Large intestine (tissue), 3 donors: Measurements from ENCODE around the gene ZNF28. TPM values are rescaled to one million over a fixed set of nuclear protein-coding genes. Genes with fewer than 3 reads are reported as not detected.
"Not testable (repeated sequence)": the region's sequence is repeated elsewhere in the genome, so short reads cannot be mapped to it uniquely, and the experiment has no call there.

Experiments
- DNase-seq, 2 donors: peaks; one replicate each; pipeline versions ENCODE4 v3.0.0 to v3.0.0-alpha.2; 2013
- H3K27ac ChIP-seq: one replicate; pipeline ENCODE4 v1.5.1; 2013; ENCODE audit warnings: low read length
- H3K27me3 ChIP-seq: 2 replicates; pipeline ENCODE4 v1.6.1; 2013; ENCODE audit warnings: low read length; ENCODE audit not compliant: control insufficient read depth, insufficient read depth
- H3K36me3 ChIP-seq: 2 replicates; pipeline ENCODE4 v1.6.1; 2013; ENCODE audit warnings: low read length; ENCODE audit not compliant: control insufficient read depth, insufficient read depth
- H3K4me1 ChIP-seq: one replicate; pipeline ENCODE4 v1.6.1; 2013; ENCODE audit warnings: low read length; ENCODE audit not compliant: control insufficient read depth, insufficient read depth
- H3K4me3 ChIP-seq: one replicate; pipeline ENCODE4 v1.5.1; 2013; ENCODE audit warnings: low read length
- H3K9me3 ChIP-seq: one replicate; pipeline ENCODE4 v1.6.1; 2013; ENCODE audit warnings: mild to moderate bottlenecking, low read depth, low read length, moderate library complexity; ENCODE audit not compliant: control insufficient read depth
- WGBS: methylation state at CpG from one replicate; pipeline ENCODE4 v1.1.5; 2013; ENCODE audit warnings: low lambda C conversion rate; ENCODE audit not compliant: insufficient coverage; 5-methylcytosine and 5-hydroxymethylcytosine counted together
- polyA plus RNA-seq: library from polyadenylated mRNA; unstranded; fragments of 120-200 nt; gene quantifications from one replicate; pipeline ENCODE4 v1.2.1, GENCODE V29; 2013

ZNF28 gene
- polyA plus RNA-seq, 1 donor, result 20.6 TPM

- 100% methylated on average over 2 of the region's 7 CpGs for WGBS
- not testable (repeated sequence) for H3K9me3 ChIP-seq
Measured at GRCh38 chr19:52829866-52830265, 8.4 kb upstream of the ZNF28 start.

GRCh38 chr19:52825765-52826164, 4.3 kb upstream of the ZNF28 start:
- H3K27me3 ChIP-seq, result no peaks in the 10 kb centered on the region
- no peaks in the 10 kb centered on the region for H3K36me3 ChIP-seq
- peaks cover 3% of the 10 kb centered on the region for H3K9me3 ChIP-seq
- no peak for DNase-seq
- no CpG with 5 or more reads among the region's 5 CpGs for WGBS
- no peak overlapping the region for H3K27ac ChIP-seq
- no peaks in the 10 kb centered on the region for H3K4me1 ChIP-seq
- H3K4me3 ChIP-seq, result no peak overlapping the region

More at GRCh38 chr19:52829866-52830265, 8.4 kb upstream of the ZNF28 start:
- not testable (repeated sequence) for H3K27ac ChIP-seq, DNase-seq, H3K36me3 ChIP-seq, H3K4me3 ChIP-seq, H3K4me1 ChIP-seq, H3K27me3 ChIP-seq

DNA sequence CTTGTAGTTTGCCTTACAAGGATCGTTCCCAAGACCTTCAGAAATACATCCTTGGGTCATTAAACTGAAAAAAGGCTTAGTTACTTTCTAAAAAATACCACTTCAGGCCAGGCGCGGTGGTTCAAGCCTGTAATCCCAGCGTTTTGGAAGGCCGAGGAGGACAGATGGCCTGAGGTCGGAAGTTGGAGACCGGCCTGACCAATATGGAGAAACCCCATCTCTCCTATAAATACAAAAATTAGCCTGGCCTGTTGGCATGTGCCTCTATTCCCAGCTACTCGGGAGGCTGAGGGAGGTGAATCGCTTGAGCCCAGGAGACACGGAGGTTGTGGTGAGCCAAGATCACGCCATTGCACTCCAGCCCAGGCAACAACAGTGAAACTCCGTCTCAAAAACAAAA, 2.2 kb upstream of the ZNF28 start:
- DNase-seq, result no peak
- 100% methylated on average over 1 of the region's 12 CpGs for WGBS

GRCh38 chr19:52820472-52821203, 795 bp downstream of the ZNF28 start:
- DNase-seq, result peak; percentile 2 to 50
- peak overlapping the region; percentile 77 for H3K4me3 ChIP-seq
- H3K4me1 ChIP-seq, H3K27me3 ChIP-seq: not testable (repeated sequence)
- H3K9me3 ChIP-seq, result peaks cover 10% of the 10 kb centered on the region
- H3K36me3 ChIP-seq, result peaks cover 18% of the 10 kb centered on the region
- peak overlapping the region; percentile 62 for H3K27ac ChIP-seq
- 0% methylated on average over 1 of the region's 19 CpGs for WGBS

More for the DNA sequence above, 2.2 kb upstream of the ZNF28 start:
- no peaks in the 10 kb centered on the region for H3K27me3 ChIP-seq
- H3K36me3 ChIP-seq, result no peaks in the 10 kb centered on the region
- no peak overlapping the region for H3K4me3 ChIP-seq
- H3K4me1 ChIP-seq, result no peaks in the 10 kb centered on the region
- H3K9me3 ChIP-seq, result peaks cover 3% of the 10 kb centered on the region
- no peak overlapping the region for H3K27ac ChIP-seq

- H3K27me3 ChIP-seq, result no peaks in the 10 kb centered on the region
- H3K4me3 ChIP-seq, result no peak overlapping the region
- H3K9me3 ChIP-seq, result peaks cover 41% of the 10 kb centered on the region
- peaks cover 40% of the 10 kb centered on the region for H3K36me3 ChIP-seq
- H3K27ac ChIP-seq, result no peak overlapping the region
- 93% methylated on average over 2 of the region's 32 CpGs for WGBS
- DNase-seq, result no peak
- no peaks in the 10 kb centered on the region for H3K4me1 ChIP-seq
Measured at GRCh38 chr19:52809801-52810200, 11.6 kb downstream of the ZNF28 start.

DNA sequence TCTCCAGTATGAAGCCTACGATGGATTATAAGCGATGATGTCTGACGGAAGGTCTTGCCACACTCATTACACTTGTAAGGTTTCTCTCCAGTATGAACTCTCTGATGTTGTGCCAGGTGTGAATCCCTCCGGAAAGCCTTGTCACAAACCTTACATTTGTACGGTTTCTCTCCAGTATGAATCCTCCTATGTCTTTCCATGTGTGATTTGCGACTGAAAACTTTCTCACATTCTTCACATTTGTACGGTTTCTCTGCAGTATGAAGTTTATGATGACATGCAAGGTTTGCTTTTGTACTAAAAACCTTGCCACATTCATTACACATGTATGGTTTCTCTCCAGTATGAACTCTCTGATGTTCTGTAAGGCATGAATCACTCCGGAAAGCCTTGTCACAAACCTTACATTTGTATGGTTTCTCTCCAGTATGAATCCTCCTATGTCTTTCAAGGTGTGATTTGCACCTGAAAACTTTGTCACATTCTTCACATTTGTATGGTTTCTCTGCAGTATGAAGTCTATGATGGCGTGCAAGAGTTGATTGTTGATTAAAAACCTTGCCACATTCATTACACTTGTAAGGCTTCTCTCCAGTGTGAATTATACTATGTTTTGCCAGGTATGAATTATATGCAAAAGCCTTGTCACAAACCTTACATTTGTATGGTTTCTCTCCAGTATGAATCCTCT, 21.3 kb downstream of the ZNF28 start:
- H3K4me3 ChIP-seq, DNase-seq, H3K27me3 ChIP-seq, H3K4me1 ChIP-seq, H3K27ac ChIP-seq: not testable (repeated sequence)
- WGBS, result no CpG with 5 or more reads among the region's 9 CpGs
- Histone ChIP-seq H3K9me3 (peaks cover 40% of the 10 kb centered on the region), H3K36me3 (peaks cover 39% of the 10 kb centered on the region)

DNA sequence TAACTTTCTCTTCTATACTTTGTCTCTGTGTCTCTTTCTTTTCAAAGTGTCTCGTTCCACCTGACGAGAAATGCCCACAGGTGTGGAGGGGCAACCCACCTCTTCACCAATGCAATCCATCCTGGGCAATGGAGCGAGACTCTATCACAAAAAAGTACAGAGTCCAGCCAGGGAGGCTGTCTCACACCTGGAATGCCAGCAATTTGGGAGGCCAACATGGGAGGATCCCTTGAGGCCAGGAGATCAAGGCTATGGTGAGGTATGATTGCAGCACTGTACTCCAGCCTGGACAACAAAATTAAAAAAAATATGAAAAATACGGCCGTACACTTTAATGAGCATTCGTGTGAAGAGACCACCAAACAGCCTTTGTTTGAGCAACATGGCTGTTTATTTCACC, 32.0 kb downstream of the ZNF28 start:
- H3K4me1 ChIP-seq, result no peaks in the 10 kb centered on the region
- WGBS, result 100% methylated on average over 3 of the region's 6 CpGs
- H3K4me3 ChIP-seq, result no peak overlapping the region
- H3K9me3 ChIP-seq, result no peaks in the 10 kb centered on the region
- no peaks in the 10 kb centered on the region for H3K36me3 ChIP-seq
- no peaks in the 10 kb centered on the region for H3K27me3 ChIP-seq
- H3K27ac ChIP-seq, result no peak overlapping the region
- no peak for DNase-seq

GRCh38 chr19:52786464-52787354, 34.7 kb downstream of the ZNF28 start, which contains the start of gene ZNF600:
Gene ZNF600 (minus strand): TSS chr19:52786791. CDS start chr19:52778888, 7,903 bp downstream.
- not testable (repeated sequence) for H3K36me3 ChIP-seq, H3K4me1 ChIP-seq, H3K27me3 ChIP-seq
- DNase-seq, result peak; percentile 79 to 90
- no CpG with 5 or more reads among the region's 47 CpGs for WGBS
- peak within 1 kb of the TSS; percentile 83 for H3K27ac ChIP-seq
- peaks cover 10% of the 10 kb centered on the region for H3K9me3 ChIP-seq
- H3K4me3 ChIP-seq, result peak within 1 kb of the TSS; percentile 61

- Histone ChIP-seq H3K4me3 (peak overlapping the region; percentile 61), H3K27ac (peak overlapping the region; percentile 83), H3K36me3 (no peaks in the 10 kb centered on the region), H3K9me3 (peaks cover 13% of the 10 kb centered on the region), H3K4me1 (no peaks in the 10 kb centered on the region), H3K27me3 (no peaks in the 10 kb centered on the region)
- no CpG with 5 or more reads among the region's 23 CpGs for WGBS
- DNase-seq, result peak; percentile 19 to 69
Measured at GRCh38 chr19:52786078-52786463, 35.4 kb downstream of the ZNF28 start.

- H3K9me3 ChIP-seq, result peaks cover 13% of the 10 kb centered on the region
- no peaks in the 10 kb centered on the region for H3K4me1 ChIP-seq
- peak overlapping the region; percentile 83 for H3K27ac ChIP-seq
- no peaks in the 10 kb centered on the region for H3K36me3 ChIP-seq
- peak overlapping the region; percentile 61 for H3K4me3 ChIP-seq
- 64% methylated on average over 3 of the region's 3 CpGs for WGBS
- DNase-seq, result no peak
- H3K27me3 ChIP-seq, result no peaks in the 10 kb centered on the region
Measured at GRCh38 chr19:52785506-52785905, 35.9 kb downstream of the ZNF28 start.
